K562 (cell line): ENCODE results near the gene TAF8. TPM values are rescaled to one million over a fixed set of nuclear protein-coding genes. Genes with fewer than 3 reads are reported as not detected.

Experiments
- CCNT2 ChIP-seq: IDR thresholded peaks from 2 replicates; pipeline ENCODE4 v1.6.1; 2011; ENCODE audit warnings: borderline replicate concordance, low read depth, mild to moderate bottlenecking, moderate library complexity, mixed read lengths, low read length; ENCODE audit not compliant: insufficient read length; ENCODE audit errors: extremely low read depth
- FOXP4 ChIP-seq: sonication (generic); formaldehyde crosslinking; IDR thresholded peaks from 2 replicates; pipeline ENCODE4 v1.8.0; 2022; ENCODE audit warnings: mild to moderate bottlenecking, missing genetic modification reagents, borderline replicate concordance
- GTF2E2 ChIP-seq: fragments of 200-800 bp; sonication (Bioruptor generic); IDR thresholded peaks from 2 replicates; pipeline ENCODE4 v1.6.1; 2016; ENCODE audit warnings: missing genetic modification characterization, missing compliant biosample characterization
- HDAC2 ChIP-seq: fragments of 450-650 bp; IDR thresholded peaks from 2 replicates; pipeline ENCODE4 v1.6.1; 2016; ENCODE audit warnings: mild to moderate bottlenecking
- JUND ChIP-seq, 2 experiments: IDR thresholded peaks; 2 replicates in 1 of 2; 3 replicates in 1 of 2; pipeline ENCODE4 v1.6.1; 2011; ENCODE audit warnings: borderline replicate concordance in 2 of 2, low read depth in 2 of 2, low read length in 2 of 2, improper control_type of control experiment in 1 of 2, missing biosample characterization in 1 of 2, missing genetic modification characterization in 1 of 2, missing genetic modification reagents in 1 of 2
- NR4A1 ChIP-seq, 2 experiments: fragments of 250-450 bp in 1 of 2; fragments of 450-650 bp in 1 of 2; sonication (Bioruptor Pico) in 1 of 2; IDR thresholded peaks; 2 replicates each; pipeline versions ENCODE4 v1.4.0 to v1.6.1; 2016 to 2020; ENCODE audit warnings: mild to moderate bottlenecking in 2 of 2, missing compliant biosample characterization in 1 of 2, missing genetic modification characterization in 1 of 2, moderate library complexity in 1 of 2
- PML ChIP-seq: IDR thresholded peaks from 2 replicates; pipeline ENCODE4 v1.6.1; 2012; ENCODE audit warnings: low read length, inconsistent platforms
- REST ChIP-seq, 2 experiments: fragments of 450-650 bp; formaldehyde crosslinking in 1 of 2; IDR thresholded peaks; 2 replicates each; pipeline versions ENCODE4 v1.4.0 to v1.6.1; 2014 to 2020; ENCODE audit warnings: mild to moderate bottlenecking in 2 of 2, borderline replicate concordance in 1 of 2, low read depth in 1 of 2
- TRIM28 ChIP-seq: fragments of 450-650 bp; IDR thresholded peaks from 2 replicates; pipeline ENCODE4 v1.6.1; 2017
- XRCC3 ChIP-seq: fragments of 450-650 bp; IDR thresholded peaks from 2 replicates; pipeline ENCODE4 v1.6.1; 2017; ENCODE audit warnings: mild to moderate bottlenecking, moderate library complexity
- ZNF384 ChIP-seq: IDR thresholded peaks from 2 replicates; pipeline ENCODE4 v1.6.1; 2012; ENCODE audit warnings: low read depth, low read length, improper control_type of control experiment
- polyA plus RNA-seq, 8 experiments: library from polyadenylated mRNA; depleted of rRNA in 4 of 8; stranded (reverse) in 5 of 8; unstranded in 3 of 8; fragments of >200 nt; fragmentation: Nextera tagmentation in 2 of 8; fragmentation: Illumina TruSeq in 1 of 8; extraction: Ambion mirVana in 2 of 8; extraction: Trizol in 1 of 8; gene quantifications; 2 replicates each; pipeline versions ENCODE4 v1.2.1 to v1.2.3, GENCODE V29; 2011 to 2014; ENCODE audit warnings: inconsistent platforms in 1 of 8, missing spikeins in 1 of 8
- total RNA-seq, 7 experiments: library from RNA; depleted of rRNA in 6 of 7; stranded (reverse); fragments of >200 nt in 6 of 7; fragmentation: Illumina TruSeq in 2 of 7; extraction: Trizol in 2 of 7; gene quantifications; 2 replicates each; pipeline versions ENCODE4 v1.2.1 to v1.2.3, GENCODE V29; 2011 to 2021; ENCODE audit warnings: low replicate concordance in 1 of 7

Gene TAF8
- total and polyA plus RNA-seq, 9 of the 15 experiments (the other 6 are each of a cell fraction or from before 2014, with no cell fraction given): 29.4 to 84.0 (median 52.6) TPM

DNA sequence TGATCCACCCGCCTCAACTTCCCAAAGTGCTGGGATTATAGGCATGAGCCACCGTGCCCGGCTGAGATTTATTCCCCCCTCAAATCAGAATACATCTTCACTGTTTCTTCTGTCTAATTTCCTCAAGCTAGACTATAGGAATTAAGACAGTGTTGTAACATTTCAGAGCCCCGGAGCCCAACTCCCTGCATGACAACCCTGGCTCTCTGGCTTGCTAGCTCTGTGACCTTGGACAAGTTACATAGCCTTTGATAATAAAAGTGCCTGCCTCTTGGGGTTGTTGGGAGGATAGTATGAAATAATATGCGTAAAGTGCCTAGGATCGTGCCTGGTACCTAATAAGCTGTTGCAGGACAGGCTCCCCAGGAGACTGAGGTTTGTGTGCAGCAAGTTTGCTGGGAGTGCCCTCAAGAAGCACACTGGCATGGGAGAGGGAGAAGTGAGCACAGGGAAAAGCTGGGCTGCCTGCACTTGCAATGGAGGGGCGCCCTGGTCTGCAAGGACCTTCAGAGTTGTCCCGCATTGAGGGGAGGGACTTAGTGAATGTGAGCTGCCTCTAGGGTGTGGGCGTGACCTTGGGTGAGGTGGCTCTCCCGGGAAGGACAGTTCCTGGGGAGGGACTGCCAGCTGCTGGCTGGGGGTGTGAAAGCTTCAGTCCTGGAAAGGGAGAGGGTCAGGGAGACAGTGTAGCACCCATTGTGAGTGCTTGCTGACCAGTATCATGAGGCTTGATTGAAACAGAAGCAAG, 43.4 kb downstream of the TAF8 start (continued):
- TF ChIP-seq REST (IDR thresholded peaks at IDR 0.05; ENCODE audit: borderline replicate concordance) (peak; percentile 31; the same call in 1 of the 2 replicates), REST (CRISPR knock-in tag; IDR thresholded peaks at IDR 0.05; ENCODE audit: low read depth) (no peak), GTF2E2 (tag) (no peak), HDAC2 (no peak), CCNT2 (no peak), XRCC3 (no peak), JUND (IDR thresholded peaks at IDR 0.05; ENCODE audit: borderline replicate concordance, low read depth, low read length) (peak; percentile 22; the same call in 1 of the 2 replicates), JUND (tag; IDR thresholded peaks at IDR 0.05; ENCODE audit: borderline replicate concordance, low read depth, low read length) (no peak), ZNF384 (no peak), FOXP4 (0 out of 2 replicates have a peak, but pooled peaks have one; percentile 12), TRIM28 (no peak), NR4A1 (CRISPR knock-in tag; IDR thresholded peaks at IDR 0.05) (no peak), NR4A1 (tag; IDR thresholded peaks at IDR 0.05) (no peak), PML (no peak)
